HEK293T (cell line): ENCODE results near the gene ALPP.
"Not testable (repeated sequence)": the region's sequence is repeated elsewhere in the genome, so short reads cannot be mapped to it uniquely, and the experiment has no call there.

Experiments used
- FOXA1 ChIP-seq: fragments of 450-650 bp; IDR thresholded peaks from 2 replicates; pipeline ENCODE4 v1.6.1; 2016; ENCODE audit warnings: mild to moderate bottlenecking
- FOXK2 ChIP-seq: fragments of 450-650 bp; IDR thresholded peaks from 2 replicates; pipeline ENCODE4 v1.6.1; 2016; ENCODE audit warnings: mild to moderate bottlenecking
- FOXM1 ChIP-seq: fragments of 450-650 bp; IDR thresholded peaks from 2 replicates; pipeline ENCODE4 v1.6.1; 2017; ENCODE audit warnings: mild to moderate bottlenecking, borderline replicate concordance
- PKNOX1 ChIP-seq: fragments of 450-650 bp; IDR thresholded peaks from 2 replicates; pipeline ENCODE4 v1.6.1; 2016
- SP1 ChIP-seq: fragments of 450-650 bp; IDR thresholded peaks from 2 replicates; pipeline ENCODE4 v1.6.1; 2017

GRCh38 chr2:232338094-232338758, 40.3 kb upstream of the ALPP start:
- not testable (repeated sequence) for TF ChIP-seq PKNOX1, SP1, FOXK2, FOXA1, FOXM1
